NCI-H1417 (cell line): Measurements from ENCODE around the gene ANKLE1.
"Not testable (repeated sequence)": the region's sequence is repeated elsewhere in the genome, so short reads cannot be mapped to it uniquely, and the experiment has no call there.

Experiments
- DNase-seq, 3 experiments: peaks; one replicate each; lab custom pipeline; 2025; lab: John Stamatoyannopoulos, UW

ANKLE1 gene

GRCh38 chr19:17248011-17248776 lies 33.5 kb upstream of the ANKLE1 start:
- peak in 2 of 3 experiments; percentile 10 to 35 for DNase-seq

GRCh38 chr19:17249887-17250548 lies 31.7 kb upstream of the ANKLE1 start:
- no peak for DNase-seq

- peak in 1 of 3 experiments; percentile 12 for DNase-seq
These were observed 27.1 kb upstream of the ANKLE1 start for GRCh38 chr19:17254636-17255035.

GRCh38 chr19:17255150-17255621 lies 26.5 kb upstream of the ANKLE1 start:
- peak in 2 of 3 experiments; percentile 10 to 46 for DNase-seq

GRCh38 chr19:17256130-17256529 lies 25.6 kb upstream of the ANKLE1 start:
- DNase-seq: no peak

DNA sequence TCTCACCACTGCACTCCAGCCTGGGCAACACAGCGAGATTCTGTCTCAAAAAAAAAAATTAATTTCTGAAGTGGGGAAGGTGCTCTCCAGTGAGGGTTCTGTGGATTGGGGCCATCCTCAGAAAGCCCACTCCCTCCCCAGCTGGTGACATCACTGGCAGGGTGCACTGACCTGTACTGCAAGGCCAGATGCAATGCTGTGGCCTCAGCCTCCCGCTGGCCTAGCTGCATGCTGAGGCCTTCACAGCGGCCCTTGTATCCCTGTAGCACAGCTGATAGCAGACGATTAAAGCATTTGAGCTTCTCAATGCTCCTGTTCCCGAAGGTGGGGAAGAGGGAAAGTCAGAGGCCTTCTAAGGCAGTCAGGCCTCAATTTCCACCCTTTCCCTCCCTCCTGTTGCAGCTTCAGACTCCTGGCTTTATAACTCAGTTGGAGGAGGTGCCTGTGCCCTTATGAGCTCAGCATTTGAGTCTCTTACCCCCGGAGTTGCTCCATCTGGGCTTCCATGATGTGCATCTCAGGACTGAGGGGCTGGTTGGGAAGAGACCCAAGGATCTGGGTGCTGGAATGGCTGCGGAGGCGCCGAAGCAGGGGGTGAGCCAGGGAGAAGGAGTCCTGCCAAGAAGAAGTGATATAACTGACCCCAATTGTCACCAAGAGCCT lies 22.5 kb upstream of the ANKLE1 start:
- DNase-seq: peak in 2 of 3 experiments; percentile 29 to 43

GRCh38 chr19:17259934-17260333 lies 21.8 kb upstream of the ANKLE1 start:
- DNase-seq: no peak

GRCh38 chr19:17260842-17261325 lies 20.8 kb upstream of the ANKLE1 start:
- DNase-seq: peak in 2 of 3 experiments; percentile 45 to 65

GRCh38 chr19:17262557-17262956 lies 19.1 kb upstream of the ANKLE1 start:
- DNase-seq: no peak

- no peak for DNase-seq
These were observed 17.7 kb upstream of the ANKLE1 start for GRCh38 chr19:17263712-17264640.

- DNase-seq: no peak
These were observed 17.1 kb upstream of the ANKLE1 start, which contains the start of gene USHBP1 for GRCh38 chr19:17264641-17264979. TSS of gene USHBP1 (minus strand) at chr19:17264745. CDS start at chr19:17264299, 446 bp downstream.

- no peak for DNase-seq
These were observed 15.7 kb upstream of the ANKLE1 start for GRCh38 chr19:17266026-17266425.

DNA sequence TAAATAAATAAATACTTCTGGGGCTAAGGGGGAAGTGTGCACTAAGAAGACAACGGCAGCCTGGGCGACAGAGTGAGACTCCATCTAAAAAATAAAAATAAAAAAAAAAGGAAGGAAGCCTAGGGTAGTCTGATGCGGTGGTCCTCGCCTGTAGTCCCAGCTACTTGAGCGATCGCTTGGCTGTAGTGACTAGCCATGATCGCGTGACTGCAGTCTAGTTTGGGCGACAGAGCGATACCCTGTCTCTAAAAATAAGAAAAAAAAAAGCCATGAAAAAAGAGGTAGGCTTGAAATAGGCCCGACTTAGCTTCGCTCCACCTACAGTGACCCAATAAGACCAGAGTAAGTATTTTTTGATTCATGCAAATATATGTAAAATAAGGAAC lies 15.1 kb upstream of the ANKLE1 start:
- no peak for DNase-seq

DNA sequence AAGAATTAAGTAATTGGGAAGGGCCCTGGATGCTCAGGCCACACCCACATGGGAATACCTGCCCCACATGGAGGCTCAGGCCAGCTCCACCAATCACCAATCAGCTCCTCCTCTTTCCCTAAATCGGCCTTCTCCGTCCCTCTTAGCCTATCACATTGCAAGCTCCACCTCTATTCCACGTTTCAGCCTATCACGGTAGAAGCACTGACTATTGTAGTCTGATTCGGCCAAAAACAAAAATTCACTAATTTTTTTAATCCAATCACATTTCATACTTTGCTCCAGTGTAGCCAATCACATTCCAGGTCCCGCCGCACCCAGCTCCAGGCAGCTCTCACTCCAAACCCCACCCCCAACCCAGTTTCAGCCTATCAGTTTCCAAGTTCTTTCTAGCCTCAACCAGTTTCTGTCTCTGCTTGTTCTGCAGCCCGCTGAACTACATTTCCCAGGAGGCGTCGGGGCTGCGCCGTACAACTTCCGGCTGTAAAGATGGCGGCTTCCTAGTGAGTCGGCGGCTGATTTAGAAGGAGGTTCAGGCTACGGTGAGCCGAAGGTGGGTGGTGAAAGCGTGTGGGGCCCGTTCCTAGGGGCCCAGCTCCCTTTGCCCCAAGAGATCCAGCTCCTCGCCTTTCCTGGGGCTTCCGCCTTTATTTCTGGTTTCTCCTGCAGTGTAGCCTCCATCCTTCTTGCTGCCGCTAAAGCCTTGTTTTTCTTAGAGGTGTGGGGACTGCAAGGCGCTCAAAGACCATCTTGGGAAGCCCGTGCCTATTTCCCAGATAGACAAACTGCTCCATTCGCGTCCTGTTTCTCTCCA lies 14.5 kb upstream of the ANKLE1 start, which contains the start of gene BABAM1:
Gene BABAM1, plus strand, starts transcription at position 469 of the 814 bp plus-strand sequence. CDS start 1,364 bp downstream, outside the sequence.
- DNase-seq: peak; percentile 89 to 97 (median 93)

DNA sequence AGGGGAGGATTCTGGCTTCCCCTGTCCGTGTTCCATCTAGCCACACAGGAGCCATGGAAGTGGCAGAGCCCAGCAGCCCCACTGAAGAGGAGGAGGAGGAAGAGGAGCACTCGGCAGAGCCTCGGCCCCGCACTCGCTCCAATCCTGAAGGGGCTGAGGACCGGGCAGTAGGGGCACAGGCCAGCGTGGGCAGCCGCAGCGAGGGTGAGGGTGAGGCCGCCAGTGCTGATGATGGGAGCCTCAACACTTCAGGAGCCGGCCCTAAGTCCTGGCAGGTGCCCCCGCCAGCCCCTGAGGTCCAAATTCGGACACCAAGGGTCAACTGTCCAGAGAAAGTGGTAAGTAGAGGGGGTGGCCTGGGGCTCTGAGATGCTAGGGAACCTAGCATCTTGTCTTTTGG lies 12.9 kb upstream of the ANKLE1 start:
- DNase-seq: no peak

- DNase-seq: not testable (repeated sequence)
These were observed 6.8 kb upstream of the ANKLE1 start for GRCh38 chr19:17274892-17275291.

DNA sequence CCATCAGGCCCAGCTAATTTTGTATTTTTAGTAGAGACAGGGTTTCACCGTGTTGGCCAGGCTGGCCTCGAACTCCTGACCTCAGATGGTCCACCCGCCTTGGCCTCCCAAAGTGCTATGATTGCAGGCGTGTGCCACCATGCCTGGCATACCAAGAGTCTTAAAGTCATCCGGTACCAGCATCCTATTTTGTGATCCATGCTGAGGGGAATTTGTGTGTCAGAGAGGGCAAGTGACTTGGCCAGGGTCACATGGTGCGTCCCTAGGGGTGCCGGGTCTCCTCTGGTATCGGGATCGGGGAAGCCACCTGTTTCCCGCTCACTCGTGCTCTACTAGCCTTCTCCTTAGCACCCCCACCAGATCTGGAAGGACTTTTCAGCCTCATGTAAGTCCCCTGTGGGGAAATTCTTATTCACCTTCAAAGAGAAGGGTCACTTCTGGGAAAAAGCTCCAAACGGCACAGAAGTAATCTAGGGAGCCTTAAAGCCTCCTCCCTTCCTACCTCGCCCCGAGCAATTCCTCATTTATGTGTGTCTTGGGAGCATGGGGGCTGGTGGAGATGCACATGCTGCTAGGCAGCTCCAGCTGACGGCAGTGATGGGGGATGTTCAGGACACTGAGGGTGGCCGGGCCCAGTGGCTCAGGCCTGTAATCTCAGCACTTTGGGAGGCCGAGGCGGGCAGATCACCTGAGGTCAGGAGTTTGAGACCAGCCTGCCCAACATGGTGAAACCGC lies 6.1 kb upstream of the ANKLE1 start:
- DNase-seq: no peak

GRCh38 chr19:17279436-17279835 lies 2.3 kb upstream of the ANKLE1 start:
- DNase-seq: no peak

DNA sequence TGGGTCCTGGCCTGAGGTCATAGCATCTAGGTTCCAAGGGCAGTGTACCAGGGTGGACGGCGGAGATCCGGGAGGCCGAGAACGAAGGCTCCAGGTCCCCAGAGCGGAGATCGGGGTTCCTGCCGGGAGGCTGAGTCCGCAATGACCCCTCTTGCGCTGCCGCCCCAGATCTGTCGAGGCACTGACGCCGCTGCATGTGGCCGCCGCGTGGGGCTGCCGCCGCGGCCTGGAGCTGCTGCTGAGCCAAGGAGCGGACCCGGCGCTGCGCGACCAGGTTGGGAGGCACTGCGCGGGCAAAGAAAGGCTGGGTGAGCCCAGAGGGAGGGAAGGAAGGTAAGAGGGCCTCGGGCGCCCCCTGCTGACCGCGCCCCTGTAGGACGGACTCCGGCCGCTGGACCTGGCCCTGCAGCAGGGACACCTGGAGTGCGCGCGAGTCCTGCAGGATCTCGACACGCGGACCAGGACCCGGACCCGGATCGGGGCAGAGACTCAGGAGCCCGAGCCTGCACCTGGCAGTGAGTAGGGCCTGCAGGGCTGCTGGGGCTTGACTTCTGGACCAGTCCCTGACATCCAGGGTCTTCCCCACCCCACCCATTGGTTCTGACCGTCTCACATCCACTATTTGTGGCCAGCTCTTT lies 906 bp downstream of the ANKLE1 start:
- peak; percentile 56 to 90 (median 83) for DNase-seq
